GM19372 (cell line): ENCODE measurements around the gene UNC119.

Experiments
- ATAC-seq: cut with Tn5 transposase; IDR thresholded peaks from one replicate; pipeline ENCODE4 v1.9.1; 2021; ENCODE audit warnings: mild to moderate bottlenecking, low read depth, moderate library complexity; ENCODE audit not compliant: unreplicated experiment

Gene UNC119

GRCh38 chr17:28545787-28546415 lies 6.5 kb downstream of the UNC119 start:
- no peak for ATAC-seq

- ATAC-seq: no peak
These were observed 7.3 kb downstream of the UNC119 start for GRCh38 chr17:28545141-28545503.

GRCh38 chr17:28544402-28545140 lies 7.9 kb downstream of the UNC119 start:
- no peak for ATAC-seq

GRCh38 chr17:28541439-28541838 lies 11.0 kb downstream of the UNC119 start:
- no peak for ATAC-seq

- ATAC-seq: no peak
These were observed 12.2 kb downstream of the UNC119 start for GRCh38 chr17:28540231-28540630.

GRCh38 chr17:28538296-28538895 lies 14.0 kb downstream of the UNC119 start:
- ATAC-seq: no peak

GRCh38 chr17:28537219-28537610 lies 15.2 kb downstream of the UNC119 start:
- no peak for ATAC-seq

GRCh38 chr17:28536532-28537218 lies 15.7 kb downstream of the UNC119 start:
- ATAC-seq: no peak

GRCh38 chr17:28534740-28535375 lies 17.6 kb downstream of the UNC119 start:
- no peak for ATAC-seq

GRCh38 chr17:28533091-28533807 lies 19.2 kb downstream of the UNC119 start:
- ATAC-seq: no peak

- ATAC-seq: no peak
These were observed 20.1 kb downstream of the UNC119 start for GRCh38 chr17:28532050-28532960.

GRCh38 chr17:28530926-28531325 lies 21.5 kb downstream of the UNC119 start:
- no peak for ATAC-seq

- ATAC-seq: no peak
These were observed 22.2 kb downstream of the UNC119 start for GRCh38 chr17:28530250-28530649.

GRCh38 chr17:28529013-28529400 lies 23.4 kb downstream of the UNC119 start:
- ATAC-seq: no peak

GRCh38 chr17:28528327-28529012 lies 24.0 kb downstream of the UNC119 start:
- no peak for ATAC-seq

GRCh38 chr17:28527859-28528258 lies 24.6 kb downstream of the UNC119 start:
- ATAC-seq: no peak

- no peak for ATAC-seq
These were observed 25.2 kb downstream of the UNC119 start for GRCh38 chr17:28527181-28527681.

GRCh38 chr17:28526381-28526780 lies 26.0 kb downstream of the UNC119 start:
- no peak for ATAC-seq
